GM19238 (cell line): ENCODE measurements around the gene NEK11.

ENCODE experiments used
- DNase-seq: peaks from one replicate; pipeline ENCODE4 v3.0.0; 2011; ENCODE audit warnings: low spot score; ENCODE audit not compliant: insufficient read length

The NEK11 gene

GRCh38 chr3:131223373-131224289, 197.0 kb downstream of the NEK11 start:
- no peak for DNase-seq

- no peak for DNase-seq
Observed at GRCh38 chr3:131224886-131225550, 198.3 kb downstream of the NEK11 start.

- no peak for DNase-seq
Observed at GRCh38 chr3:131228522-131228921, 201.8 kb downstream of the NEK11 start.

GRCh38 chr3:131231710-131232389, 205.2 kb downstream of the NEK11 start:
- DNase-seq: no peak

DNA sequence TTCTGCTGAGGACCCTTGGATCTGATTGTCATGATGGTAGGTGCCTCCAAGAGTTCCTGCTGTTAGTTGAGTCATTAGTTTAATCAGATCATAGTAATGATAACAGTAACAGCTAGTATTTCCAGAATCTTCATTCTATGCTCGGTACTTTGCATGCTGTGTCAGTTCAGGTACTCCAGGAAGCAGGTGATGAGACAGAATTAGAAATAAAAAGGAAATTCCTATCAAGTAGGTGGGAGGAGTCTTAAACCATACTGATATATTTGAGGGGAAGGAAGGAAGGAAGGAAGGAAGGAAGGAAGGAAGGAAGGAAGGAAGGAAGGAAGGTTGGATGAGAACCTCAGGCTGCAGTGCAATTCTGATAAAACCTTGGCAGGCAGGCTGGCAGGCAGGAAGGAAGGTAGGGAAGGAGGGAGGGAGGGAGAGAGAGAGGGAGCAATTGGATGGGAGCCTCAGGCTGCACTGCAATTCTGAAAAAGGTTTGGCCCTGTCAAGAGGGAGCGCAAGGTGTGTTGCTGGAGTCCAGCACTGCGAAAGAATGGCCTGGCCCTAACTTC, 206.1 kb downstream of the NEK11 start:
- no peak for DNase-seq

GRCh38 chr3:131233900-131234668, 207.4 kb downstream of the NEK11 start:
- no peak for DNase-seq

DNA sequence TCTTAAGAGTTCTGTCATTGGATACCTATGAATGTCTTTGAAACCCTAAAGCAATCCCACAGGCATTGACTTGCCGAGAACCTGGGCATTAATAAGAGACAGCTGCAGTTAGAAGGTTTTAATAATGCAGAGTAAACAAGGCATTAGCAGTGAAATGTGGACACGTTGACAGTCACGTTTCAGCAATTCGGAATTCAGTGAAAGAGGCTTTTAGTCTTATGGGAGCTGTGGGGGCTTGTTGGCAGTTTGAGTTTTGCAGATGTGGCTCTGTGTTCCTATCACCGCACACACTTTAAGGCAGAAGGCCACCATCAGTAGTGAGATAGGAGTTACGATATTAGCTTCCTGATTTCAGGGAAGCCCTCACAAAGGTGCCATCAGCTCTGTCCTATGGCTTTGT, 209.7 kb downstream of the NEK11 start:
- no peak for DNase-seq

DNA sequence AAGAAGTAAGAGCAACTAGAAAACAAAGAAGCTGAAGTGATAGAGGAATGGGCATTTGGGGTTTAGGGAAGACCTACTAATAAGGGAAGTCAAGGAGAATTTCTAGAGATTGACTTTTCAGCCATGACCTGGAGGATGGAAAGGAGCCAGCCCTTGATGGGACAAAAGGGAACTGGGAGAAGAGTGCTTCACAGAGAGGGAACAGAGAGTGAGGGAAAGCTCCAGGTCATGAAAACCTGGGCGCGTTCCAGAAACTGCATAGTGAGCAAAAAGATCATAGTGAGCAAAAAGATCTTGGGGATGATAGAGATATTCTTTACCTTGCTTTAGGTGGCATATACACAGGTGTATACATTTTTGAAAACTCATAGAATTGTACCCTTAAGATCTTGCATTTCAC, 211.8 kb downstream of the NEK11 start:
- no peak for DNase-seq

DNA sequence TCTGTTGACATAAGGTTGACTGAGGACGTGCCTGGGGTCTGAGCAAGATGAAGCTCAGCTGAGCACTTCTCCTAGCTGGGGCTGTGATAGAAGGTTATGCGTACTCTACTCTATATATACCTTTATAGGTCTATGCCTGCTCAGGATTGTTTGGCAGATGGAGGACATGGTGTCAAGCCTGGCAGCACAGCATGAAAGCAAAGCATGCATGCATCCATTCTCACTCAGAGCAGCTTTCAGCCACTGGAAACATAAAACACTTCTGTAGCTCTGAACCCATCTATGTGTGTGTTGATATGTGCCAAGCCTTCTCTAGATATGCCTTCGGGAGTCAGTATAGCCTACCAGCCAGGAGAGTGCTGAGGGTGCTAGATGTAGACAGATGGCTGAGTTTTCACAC, 212.6 kb downstream of the NEK11 start:
- no peak for DNase-seq

DNA sequence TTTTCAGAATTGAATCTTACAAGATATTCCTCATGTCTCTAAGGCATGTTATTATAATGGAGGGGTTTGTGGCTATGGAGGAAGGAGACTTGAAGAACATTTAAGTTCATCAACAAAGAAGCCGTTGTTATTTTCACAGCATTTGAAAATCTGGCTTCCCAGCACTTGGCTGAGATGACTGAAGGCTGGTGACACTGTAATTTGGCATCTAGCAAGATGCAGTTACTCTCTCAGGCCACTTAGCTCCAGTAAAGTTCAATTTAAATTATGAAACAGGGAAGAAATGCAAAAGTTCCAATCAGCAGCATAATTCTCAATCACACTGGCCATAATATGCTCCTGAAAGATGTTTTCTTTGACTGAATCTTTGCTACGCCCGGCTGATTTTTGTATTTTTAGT, 215.5 kb downstream of the NEK11 start:
- no peak for DNase-seq

- DNase-seq: no peak
Observed at GRCh38 chr3:131250466-131250865, 223.8 kb downstream of the NEK11 start.

DNA sequence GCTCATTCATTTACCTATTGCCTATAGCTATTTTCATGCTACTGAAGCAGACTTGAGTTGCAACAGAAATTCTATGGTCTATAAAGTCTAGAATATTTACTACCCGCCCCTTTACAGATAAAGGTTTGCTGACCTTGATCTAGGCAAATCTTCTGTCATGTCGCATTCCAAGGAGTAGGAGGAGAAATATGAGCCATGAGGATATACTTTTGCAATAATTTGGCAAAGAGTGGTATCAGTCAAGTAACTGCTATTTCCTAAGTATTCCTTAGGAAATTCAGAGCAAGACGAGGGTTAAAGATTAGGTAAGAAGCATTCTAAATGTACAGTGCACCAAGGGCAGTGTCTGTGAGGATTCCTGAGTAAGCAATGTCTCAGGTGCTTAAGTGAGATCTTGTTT, 233.8 kb downstream of the NEK11 start:
- DNase-seq: no peak

DNA sequence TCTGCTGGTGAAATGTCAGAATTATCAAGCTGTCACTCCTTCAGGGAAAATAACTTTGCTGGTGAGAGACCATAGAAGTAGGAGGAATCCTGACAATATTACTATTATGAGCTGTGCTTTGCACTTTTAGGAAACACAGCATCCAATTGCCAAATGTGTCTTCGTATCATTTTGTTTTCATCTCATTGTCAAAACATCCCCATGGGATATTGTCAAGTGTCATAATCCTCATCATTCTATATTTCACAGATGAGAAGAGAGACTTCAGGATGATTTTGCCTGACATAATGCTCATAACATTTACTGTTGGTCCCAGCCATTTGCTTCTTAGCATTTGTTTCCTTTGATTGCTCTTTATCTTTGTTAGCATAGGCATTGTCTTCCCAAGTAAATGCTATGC, 234.4 kb downstream of the NEK11 start:
- DNase-seq: no peak

- DNase-seq: no peak
Observed at GRCh38 chr3:131275556-131275955, 248.9 kb downstream of the NEK11 start.

- DNase-seq: no peak
Observed at GRCh38 chr3:131277836-131278497, 251.3 kb downstream of the NEK11 start.

DNA sequence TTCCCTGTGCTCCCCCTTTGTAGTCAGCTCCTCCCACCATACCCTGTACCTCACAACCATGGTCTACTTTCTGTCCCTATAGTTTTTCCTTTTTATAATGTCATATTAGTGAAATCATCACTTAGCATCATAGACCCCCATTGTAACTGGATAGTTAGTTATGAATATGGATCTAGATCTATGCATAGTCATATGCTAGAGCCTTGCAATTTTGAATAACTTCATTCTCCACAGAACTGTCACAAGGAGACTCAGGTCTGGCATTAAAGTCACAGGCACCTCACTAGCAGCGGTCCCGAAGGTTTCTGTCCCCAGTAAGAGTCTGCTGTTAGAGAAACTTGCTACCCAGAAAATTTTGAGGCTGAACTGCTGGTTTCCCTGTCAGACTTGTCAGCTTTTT, 252.9 kb downstream of the NEK11 start:
- no peak for DNase-seq

DNA sequence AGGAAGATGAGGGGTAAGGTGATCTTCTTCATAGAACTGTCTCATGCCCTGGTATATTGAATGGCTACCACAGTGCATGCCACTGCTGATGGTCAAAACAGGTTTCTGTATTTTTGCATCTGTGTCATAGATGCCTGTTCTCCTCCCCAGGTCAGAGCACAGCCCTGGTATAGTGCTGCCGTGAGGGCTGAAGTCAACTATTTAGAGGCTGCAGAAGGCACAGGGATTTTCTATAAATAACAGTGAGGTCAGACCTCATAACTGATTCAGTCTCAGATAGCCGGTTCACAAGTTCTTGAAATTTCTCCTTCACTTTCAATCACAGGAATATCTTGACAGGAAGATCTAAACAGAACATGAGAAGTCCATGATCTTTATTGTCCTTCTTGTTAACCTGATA, 255.7 kb downstream of the NEK11 start:
- DNase-seq: no peak

- DNase-seq: no peak
Observed at GRCh38 chr3:131282967-131283366, 256.3 kb downstream of the NEK11 start.

DNA sequence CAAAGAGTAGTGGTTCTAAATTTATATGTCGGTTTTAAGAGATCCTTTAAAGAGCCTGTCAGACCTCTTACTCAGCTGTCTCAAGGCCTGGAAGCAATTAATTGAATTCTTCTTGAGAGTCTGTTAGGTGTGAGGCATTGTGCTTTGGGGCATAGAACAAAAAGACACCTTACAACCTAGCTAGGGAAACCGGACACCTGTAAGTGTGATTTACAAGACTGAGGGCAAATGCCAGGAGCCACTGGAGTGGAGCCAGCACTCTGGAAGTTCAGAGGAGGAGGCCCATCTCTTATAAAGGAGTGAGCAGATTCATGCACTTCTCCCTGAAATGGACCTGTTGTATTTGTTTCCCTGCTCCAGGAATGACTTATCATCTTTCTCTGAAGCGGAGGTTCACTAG, 257.2 kb downstream of the NEK11 start:
- no peak for DNase-seq

- no peak for DNase-seq
Observed at GRCh38 chr3:131284302-131284701, 257.6 kb downstream of the NEK11 start.

- no peak for DNase-seq
Observed at GRCh38 chr3:131285456-131285855, 258.8 kb downstream of the NEK11 start.
